PFSK-1 (cell line): ENCODE data around the gene NUDT22.

Experiments used
- FOXP2 ChIP-seq: optimal IDR thresholded peaks from 2 replicates; pipeline ENCODE3; 2011; ENCODE audit warnings: borderline replicate concordance, control low read depth, inconsistent platforms; ENCODE audit not compliant: insufficient read depth; ENCODE audit errors: extremely low read length, extremely low read depth
- POLR2AphosphoS5 ChIP-seq: IDR thresholded peaks from 2 replicates; pipeline ENCODE4 v1.6.1; 2012; ENCODE audit warnings: low read depth, mild to moderate bottlenecking, control low read depth, low read length, moderate library complexity
- SIN3A ChIP-seq: IDR thresholded peaks from 2 replicates; pipeline ENCODE4 v1.6.1; 2012; ENCODE audit warnings: mild to moderate bottlenecking, low read length, moderate library complexity, borderline replicate concordance; ENCODE audit not compliant: insufficient read depth
- TAF1 ChIP-seq: IDR thresholded peaks from 2 replicates; pipeline ENCODE4 v1.6.1; 2012; ENCODE audit warnings: low read length, control low read depth, borderline replicate concordance; ENCODE audit not compliant: insufficient read depth
- TF ChIP-seq, protein P1 (sequence below), 2 experiments: IDR thresholded peaks; 2 replicates each; pipeline versions ENCODE4 v1.6.1 to v1.8.0; 2011 to 2012; ENCODE audit warnings: low read depth in 2 of 2, low read length in 2 of 2, control low read depth in 1 of 2, inconsistent platforms in 1 of 2, mild to moderate bottlenecking in 1 of 2, moderate library complexity in 1 of 2; ENCODE audit not compliant: insufficient read depth in 1 of 2

DNA sequence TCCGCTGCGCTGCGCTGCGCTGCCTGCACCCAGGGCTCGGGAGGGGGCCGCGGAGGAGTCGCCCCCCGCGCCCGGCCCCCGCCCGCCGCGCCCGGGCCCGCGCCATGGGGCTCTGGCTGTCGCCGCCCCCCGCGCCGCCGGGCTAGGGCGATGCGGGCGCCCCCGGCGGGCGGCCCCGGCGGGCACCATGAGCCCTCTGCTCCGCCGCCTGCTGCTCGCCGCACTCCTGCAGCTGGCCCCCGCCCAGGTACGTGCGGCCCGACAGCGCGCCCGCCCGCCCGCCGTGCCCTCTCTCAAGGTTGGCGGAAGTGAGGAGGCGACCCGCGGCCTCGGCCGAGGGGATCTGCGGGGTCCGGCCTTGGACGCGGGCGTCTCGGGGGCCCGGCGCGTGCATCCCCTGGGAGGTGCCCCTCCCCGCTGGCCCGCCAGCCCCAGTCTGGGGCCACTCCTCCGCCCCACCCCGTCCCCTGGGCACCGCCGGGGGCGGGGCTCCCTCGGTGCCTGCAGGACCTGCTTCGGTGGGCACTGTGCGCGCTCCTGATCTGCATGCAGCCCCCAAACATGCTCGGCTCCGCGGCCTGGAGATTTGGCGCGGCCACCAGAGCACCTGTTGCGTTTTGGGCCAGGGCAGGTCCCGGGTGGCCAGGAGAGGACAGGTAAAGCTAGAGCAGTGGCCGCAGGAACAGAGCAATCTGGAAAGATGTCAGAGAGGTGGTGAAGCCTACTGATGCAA is 8.7 kb downstream of the NUDT22 start:
- TF ChIP-seq SIN3A (peak; percentile 19; the same call in 1 of the 2 replicates), POLR2AphosphoS5 (no peak), TAF1 (no peak), FOXP2 (no peak)
- TF ChIP-seq, protein P1, sequence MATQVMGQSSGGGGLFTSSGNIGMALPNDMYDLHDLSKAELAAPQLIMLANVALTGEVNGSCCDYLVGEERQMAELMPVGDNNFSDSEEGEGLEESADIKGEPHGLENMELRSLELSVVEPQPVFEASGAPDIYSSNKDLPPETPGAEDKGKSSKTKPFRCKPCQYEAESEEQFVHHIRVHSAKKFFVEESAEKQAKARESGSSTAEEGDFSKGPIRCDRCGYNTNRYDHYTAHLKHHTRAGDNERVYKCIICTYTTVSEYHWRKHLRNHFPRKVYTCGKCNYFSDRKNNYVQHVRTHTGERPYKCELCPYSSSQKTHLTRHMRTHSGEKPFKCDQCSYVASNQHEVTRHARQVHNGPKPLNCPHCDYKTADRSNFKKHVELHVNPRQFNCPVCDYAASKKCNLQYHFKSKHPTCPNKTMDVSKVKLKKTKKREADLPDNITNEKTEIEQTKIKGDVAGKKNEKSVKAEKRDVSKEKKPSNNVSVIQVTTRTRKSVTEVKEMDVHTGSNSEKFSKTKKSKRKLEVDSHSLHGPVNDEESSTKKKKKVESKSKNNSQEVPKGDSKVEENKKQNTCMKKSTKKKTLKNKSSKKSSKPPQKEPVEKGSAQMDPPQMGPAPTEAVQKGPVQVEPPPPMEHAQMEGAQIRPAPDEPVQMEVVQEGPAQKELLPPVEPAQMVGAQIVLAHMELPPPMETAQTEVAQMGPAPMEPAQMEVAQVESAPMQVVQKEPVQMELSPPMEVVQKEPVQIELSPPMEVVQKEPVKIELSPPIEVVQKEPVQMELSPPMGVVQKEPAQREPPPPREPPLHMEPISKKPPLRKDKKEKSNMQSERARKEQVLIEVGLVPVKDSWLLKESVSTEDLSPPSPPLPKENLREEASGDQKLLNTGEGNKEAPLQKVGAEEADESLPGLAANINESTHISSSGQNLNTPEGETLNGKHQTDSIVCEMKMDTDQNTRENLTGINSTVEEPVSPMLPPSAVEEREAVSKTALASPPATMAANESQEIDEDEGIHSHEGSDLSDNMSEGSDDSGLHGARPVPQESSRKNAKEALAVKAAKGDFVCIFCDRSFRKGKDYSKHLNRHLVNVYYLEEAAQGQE (IDR thresholded peaks at IDR 0.05; ENCODE audit: insufficient read depth in 1 of 2, low read depth in 2 of 2, low read length in 2 of 2), result no peak
